A549 (cell line): ENCODE results near the gene DDX47. TPM values are rescaled to one million over a fixed set of nuclear protein-coding genes. Genes with fewer than 3 reads are reported as not detected.

Source experiments
- ATAC-seq, 2 experiments: fragments of 200-7000 bp in 1 of 2; fragments of >200 bp in 1 of 2; cut with Nextera tagmentation in 1 of 2; cut with Tn5 transposase in 1 of 2; 3 replicates each; pipeline versions ENCODE4 v1.8.0 to v1.9.1; 2018 to 2020; ENCODE audit warnings: mild to moderate bottlenecking in 1 of 2, moderate library complexity in 1 of 2
- CTCF ChIA-PET: fragments of 300-600 bp; sonication (Branson Sonifier 250); formaldehyde crosslinking; extraction: SDS; loops from one replicate; lab custom pipeline; 2021; ENCODE audit warnings: antibody characterized with exemption, inconsistent platforms; lab: Yijun Ruan, JAX
- POLR2A ChIA-PET: fragments of 350-600 bp; formaldehyde crosslinking; extraction: SDS; loops from one replicate; lab custom pipeline; 2021; ENCODE audit warnings: antibody characterized with exemption, inconsistent platforms; lab: Yijun Ruan, JAX
- DNase-seq, 2 experiments: peaks; one replicate each; pipeline versions ENCODE4 v3.0.0 to v3.0.0-alpha.2; 2011 to 2016; ENCODE audit warnings: low read depth in 1 of 2, low spot score in 1 of 2
- FAIRE-seq: peaks from 2 replicates; lab custom pipeline; 2011; peaks lifted over from hg19 to GRCh38; lab: Jason Lieb, UNC
- H3K27ac ChIP-seq, 2 experiments: fragments of >200 bp; sonication (Bioruptor Twin); formaldehyde crosslinking; 3 replicates each; pipeline ENCODE4 v1.5.1; 2016 to 2017
- H3K4me1 ChIP-seq: fragments of >200 bp; sonication (Bioruptor Twin); formaldehyde crosslinking; 3 replicates; pipeline ENCODE4 v1.6.1; 2016
- H3K4me2 ChIP-seq: fragments of >200 bp; sonication (Bioruptor Twin); formaldehyde crosslinking; 3 replicates; pipeline ENCODE4 v1.6.1; 2016
- H3K4me3 ChIP-seq: fragments of >200 bp; sonication (Bioruptor Twin); formaldehyde crosslinking; 3 replicates; pipeline ENCODE4 v1.5.1; 2016
- H3K9me3 ChIP-seq: fragments of >200 bp; sonication (Bioruptor Twin); formaldehyde crosslinking; 3 replicates; pipeline ENCODE4 v1.6.1; 2016
- CBX2 ChIP-seq: fragments of 200-600 bp; sonication (generic); IDR thresholded peaks from 2 replicates; pipeline ENCODE4 v1.6.1; 2016; ENCODE audit warnings: low read depth, mild to moderate bottlenecking, borderline replicate concordance
- CEBPB ChIP-seq, 2 experiments: fragments of >200 bp in 1 of 2; sonication (Bioruptor Twin) in 1 of 2; formaldehyde crosslinking in 1 of 2; IDR thresholded peaks; 2 replicates each; pipeline ENCODE4 v1.6.1; 2012 to 2016
- ESRRA ChIP-seq: fragments of 150-350 bp; IDR thresholded peaks from 2 replicates; pipeline ENCODE4 v1.6.1; 2014; ENCODE audit warnings: mild to moderate bottlenecking, low read length, borderline replicate concordance
- FOSL2 ChIP-seq, 2 experiments: fragments of 450-650 bp in 1 of 2; fragments of >200 bp in 1 of 2; sonication (Bioruptor Twin) in 1 of 2; formaldehyde crosslinking; IDR thresholded peaks; 2 replicates each; pipeline versions ENCODE4 v1.5.0 to v1.6.1; 2016 to 2020; ENCODE audit warnings: mild to moderate bottlenecking in 1 of 2, moderate library complexity in 1 of 2
- GATA3 ChIP-seq: IDR thresholded peaks from 2 replicates; pipeline ENCODE4 v1.6.1; 2012; ENCODE audit warnings: borderline replicate concordance
- HOXA7 ChIP-seq: fragments of 250-450 bp; sonication (Bioruptor Pico); IDR thresholded peaks from 2 replicates; pipeline ENCODE4 v1.5.0; 2020; ENCODE audit warnings: mild to moderate bottlenecking, moderate library complexity
- HOXB13 ChIP-seq: fragments of 250-450 bp; sonication (Bioruptor Pico); IDR thresholded peaks from 2 replicates; pipeline ENCODE4 v1.5.0; 2020; ENCODE audit warnings: low read depth, mild to moderate bottlenecking, moderate library complexity
- JUN ChIP-seq, 2 experiments: fragments of >200 bp; sonication (Bioruptor Twin); formaldehyde crosslinking; IDR thresholded peaks; 2 replicates in 1 of 2; 3 replicates in 1 of 2; pipeline ENCODE4 v1.6.1; 2016 to 2017
- JUNB ChIP-seq: fragments of >200 bp; sonication (Bioruptor Twin); formaldehyde crosslinking; IDR thresholded peaks from 2 replicates; pipeline ENCODE4 v1.6.1; 2016
- KDM5A ChIP-seq: fragments of 200-600 bp; sonication (generic); IDR thresholded peaks from 2 replicates; pipeline ENCODE4 v1.6.1; 2016; ENCODE audit warnings: antibody characterized with exemption, mild to moderate bottlenecking
- MAFK ChIP-seq: fragments of 450-650 bp; IDR thresholded peaks from 2 replicates; pipeline ENCODE4 v1.6.1; 2014; ENCODE audit not compliant: partially characterized antibody
- NFE2L2 ChIP-seq: fragments of 150-350 bp; conservative IDR thresholded peaks from 2 replicates; pipeline ENCODE4 v1.6.1; 2014; ENCODE audit warnings: low read length
- NPAS2 ChIP-seq: fragments of 250-450 bp; sonication (Bioruptor Pico); IDR thresholded peaks from 2 replicates; pipeline ENCODE4 v1.8.0; 2022; ENCODE audit warnings: mild to moderate bottlenecking, moderate library complexity, borderline replicate concordance
- NR3C1 ChIP-seq: fragments of >200 bp; sonication (Bioruptor Twin); formaldehyde crosslinking; IDR thresholded peaks from 3 replicates; pipeline ENCODE4 v1.6.1; 2017
- POLR2A ChIP-seq: IDR thresholded peaks from 2 replicates; pipeline ENCODE4 v1.6.1; 2012; ENCODE audit warnings: mild to moderate bottlenecking, low read length
- POLR2AphosphoS2 ChIP-seq: conservative IDR thresholded peaks from 2 replicates; pipeline ENCODE4 v1.6.1; 2012; ENCODE audit warnings: low read length, improper control_type of control experiment, inconsistent platforms
- RAD21 ChIP-seq, 2 experiments: fragments of >200 bp in 1 of 2; sonication (Bioruptor Twin) in 1 of 2; formaldehyde crosslinking in 1 of 2; IDR thresholded peaks in 1 of 2; conservative IDR thresholded peaks in 1 of 2; 2 replicates in 1 of 2; 3 replicates in 1 of 2; pipeline ENCODE4 v1.6.1; 2012 to 2018; ENCODE audit warnings: inconsistent platforms in 1 of 2
- RCOR1 ChIP-seq: fragments of 150-350 bp; IDR thresholded peaks from 2 replicates; pipeline ENCODE4 v1.6.1; 2014; ENCODE audit warnings: antibody characterized with exemption, low read length, low read depth
- RFX5 ChIP-seq: fragments of 450-650 bp; IDR thresholded peaks from 2 replicates; pipeline ENCODE4 v1.7.1; 2014; ENCODE audit warnings: antibody characterized with exemption, mild to moderate bottlenecking, moderate library complexity
- RNF2 ChIP-seq: fragments of 200-600 bp; sonication (generic); IDR thresholded peaks from 2 replicates; pipeline ENCODE4 v1.6.1; 2016; ENCODE audit warnings: low read depth, mild to moderate bottlenecking, antibody characterized with exemption, moderate library complexity, borderline replicate concordance
- SREBF2 ChIP-seq: fragments of 450-650 bp; IDR thresholded peaks from 2 replicates; pipeline ENCODE4 v1.6.1; 2014; ENCODE audit warnings: mild to moderate bottlenecking, moderate library complexity
- ZNF302 ChIP-seq: fragments of 250-450 bp; sonication (Bioruptor Pico); IDR thresholded peaks from 2 replicates; pipeline ENCODE4 v1.9.0; 2021; ENCODE audit warnings: inconsistent platforms, mild to moderate bottlenecking, moderate library complexity
- ZSCAN20 ChIP-seq: fragments of 250-450 bp; sonication (Bioruptor Pico); IDR thresholded peaks from 2 replicates; pipeline ENCODE4 v1.8.0; 2022; ENCODE audit warnings: mild to moderate bottlenecking, moderate library complexity
- WGBS: methylation state at CpG from one replicate; pipeline ENCODE4 v1.1.6; 2017; ENCODE audit errors: missing lambda C conversion rate; 5-methylcytosine and 5-hydroxymethylcytosine counted together
- polyA plus RNA-seq, 4 experiments: library from polyadenylated mRNA; depleted of rRNA in 3 of 4; stranded (reverse); fragments of >200 nt; fragmentation: RNase III in 1 of 4; extraction: RNeasy Plus Mini Kit Qiagen cat#74134 plus additional on column Dnase treatment in 1 of 4; gene quantifications; 2 replicates in 3 of 4; 3 replicates in 1 of 4; pipeline ENCODE4 v1.2.3, GENCODE V29; 2011 to 2017
- TF ChIP-seq, protein P1 (sequence below): IDR thresholded peaks from 2 replicates; pipeline ENCODE4 v1.6.1; 2012
- TF ChIP-seq, protein P2 (sequence below): IDR thresholded peaks from 2 replicates; pipeline ENCODE4 v1.6.1; 2012; ENCODE audit warnings: low read depth, borderline replicate concordance
- TF ChIP-seq, protein P3 (sequence below): fragments of >200 bp; sonication (Bioruptor Twin); formaldehyde crosslinking; IDR thresholded peaks from 3 replicates; pipeline ENCODE4 v1.5.1; 2016
- TF ChIP-seq, protein P4 (sequence below): fragments of >200 bp; sonication (Bioruptor Twin); formaldehyde crosslinking; IDR thresholded peaks from 3 replicates; pipeline ENCODE4 v1.6.1; 2016
- TF ChIP-seq, protein P5 (sequence below): fragments of 250-450 bp; sonication (Bioruptor Pico); IDR thresholded peaks from 2 replicates; pipeline ENCODE4 v1.5.0; 2020; ENCODE audit warnings: low read depth, mild to moderate bottlenecking, moderate library complexity
- TF ChIP-seq, protein P6 (sequence below): IDR thresholded peaks from 2 replicates; pipeline ENCODE4 v1.6.1; 2012
- TF ChIP-seq, protein P7 (sequence below): fragments of >200 bp; sonication (Bioruptor Twin); formaldehyde crosslinking; IDR thresholded peaks from 2 replicates; pipeline ENCODE4 v1.6.1; 2016
- TF ChIP-seq, protein P8 (sequence below): fragments of 250-450 bp; sonication (Bioruptor Pico); IDR thresholded peaks from 2 replicates; pipeline ENCODE4 v1.5.0; 2021; ENCODE audit warnings: mild to moderate bottlenecking, moderate library complexity, borderline replicate concordance
- TF ChIP-seq, protein P9 (sequence below): fragments of 150-350 bp; IDR thresholded peaks from 2 replicates; pipeline ENCODE4 v1.6.1; 2014; ENCODE audit warnings: low read depth, mild to moderate bottlenecking, low read length

Gene DDX47
- polyA plus RNA-seq, 2 of the 4 experiments (the other 2 are of a cell fraction), result 81.6 to 144 TPM

DNA sequence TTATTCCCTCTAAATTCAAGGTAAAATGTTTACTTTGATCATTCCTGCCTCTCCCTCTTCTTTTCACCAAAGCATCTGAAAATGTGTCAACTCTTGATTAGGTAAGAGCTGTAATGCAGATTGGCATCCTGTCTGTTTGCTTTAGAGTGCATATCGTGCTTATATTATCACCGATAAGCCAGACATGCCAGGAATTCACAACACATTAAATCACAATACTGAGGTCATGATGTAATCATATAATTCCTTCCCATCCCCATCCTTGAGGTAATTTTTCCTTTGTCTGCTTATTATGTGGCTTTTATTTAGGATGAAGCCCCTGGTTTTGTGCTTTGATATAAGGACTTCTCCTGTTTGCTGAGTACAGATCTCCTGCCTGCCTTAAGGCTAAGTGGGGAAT is 10.2 kb downstream of the DDX47 start:
- ChIA-PET CTCF (interaction anchor here (0.9 to 9.0 kb wide), 6 partner anchors 9 to 161 kb away, joined by 3 to 78 read pairs (median 4); partner anchors contain the start of gene GPRC5A), POLR2A (interaction anchor here (0.5 to 1.5 kb wide), 2 partner anchors 60 to 68 kb away, joined by 3 to 4 read pairs; partner anchors contain the start of gene GPRC5A)
- WGBS, result 1% methylated on average over 2 of the region's 2 CpGs
- Histone ChIP-seq H3K9me3 (no peaks in the 10 kb centered on the region), H3K4me3 (no peak overlapping the region), H3K27ac (peak overlapping the region; percentile 63 to 68), H3K4me2 (peak overlapping the region; percentile 56), H3K4me1 (peaks cover 64% of the 10 kb centered on the region)
- no peak for FAIRE-seq
- peak in 1 of 2 experiments; percentile 51; a peak in 3 of 6 replicates for ATAC-seq
- DNase-seq, result peak in 1 of 2 experiments; percentile 70
- TF ChIP-seq FOSL2 (IDR thresholded peaks at IDR 0.05) (no peak), FOSL2 (CRISPR knock-in tag; IDR thresholded peaks at IDR 0.05) (peak; percentile 62; the same call in 1 of the 2 replicates), ZNF302 (CRISPR knock-in tag) (no peak), SREBF2 (no peak), POLR2AphosphoS2 (no peak), RCOR1 (no peak), MAFK (no peak), RAD21 (conservative IDR thresholded peaks at IDR 0.05 in 1 of 2, IDR thresholded peaks at IDR 0.05 in 1 of 2) (0 out of 5 replicates have a peak, but pooled peaks of 1 of the 2 experiments have one; percentile 3), NPAS2 (CRISPR knock-in tag) (no peak), HOXA7 (CRISPR knock-in tag) (no peak), GATA3 (peak; percentile 96), KDM5A (no peak), CBX2 (no peak), NR3C1 (no peak), JUN (IDR thresholded peaks at IDR 0.05) (peak in 1 of 2 experiments; percentile 60; a peak in 2 of 5 replicates), NFE2L2 (no peak), HOXB13 (CRISPR knock-in tag) (no peak), RFX5 (no peak), POLR2A (no peak), RNF2 (no peak), CEBPB (IDR thresholded peaks at IDR 0.05) (peak; percentile 45 to 88; a peak in 3 of 4 replicates), ZSCAN20 (CRISPR knock-in tag) (no peak), JUNB (peak; percentile 68; the same call in 1 of the 2 replicates), ESRRA (no peak)
- TF ChIP-seq, protein P1, sequence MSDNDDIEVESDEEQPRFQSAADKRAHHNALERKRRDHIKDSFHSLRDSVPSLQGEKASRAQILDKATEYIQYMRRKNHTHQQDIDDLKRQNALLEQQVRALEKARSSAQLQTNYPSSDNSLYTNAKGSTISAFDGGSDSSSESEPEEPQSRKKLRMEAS, result peak; percentile 54
- TF ChIP-seq, protein P2, sequence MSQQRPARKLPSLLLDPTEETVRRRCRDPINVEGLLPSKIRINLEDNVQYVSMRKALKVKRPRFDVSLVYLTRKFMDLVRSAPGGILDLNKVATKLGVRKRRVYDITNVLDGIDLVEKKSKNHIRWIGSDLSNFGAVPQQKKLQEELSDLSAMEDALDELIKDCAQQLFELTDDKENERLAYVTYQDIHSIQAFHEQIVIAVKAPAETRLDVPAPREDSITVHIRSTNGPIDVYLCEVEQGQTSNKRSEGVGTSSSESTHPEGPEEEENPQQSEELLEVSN, result no peak
- TF ChIP-seq, protein P3, sequence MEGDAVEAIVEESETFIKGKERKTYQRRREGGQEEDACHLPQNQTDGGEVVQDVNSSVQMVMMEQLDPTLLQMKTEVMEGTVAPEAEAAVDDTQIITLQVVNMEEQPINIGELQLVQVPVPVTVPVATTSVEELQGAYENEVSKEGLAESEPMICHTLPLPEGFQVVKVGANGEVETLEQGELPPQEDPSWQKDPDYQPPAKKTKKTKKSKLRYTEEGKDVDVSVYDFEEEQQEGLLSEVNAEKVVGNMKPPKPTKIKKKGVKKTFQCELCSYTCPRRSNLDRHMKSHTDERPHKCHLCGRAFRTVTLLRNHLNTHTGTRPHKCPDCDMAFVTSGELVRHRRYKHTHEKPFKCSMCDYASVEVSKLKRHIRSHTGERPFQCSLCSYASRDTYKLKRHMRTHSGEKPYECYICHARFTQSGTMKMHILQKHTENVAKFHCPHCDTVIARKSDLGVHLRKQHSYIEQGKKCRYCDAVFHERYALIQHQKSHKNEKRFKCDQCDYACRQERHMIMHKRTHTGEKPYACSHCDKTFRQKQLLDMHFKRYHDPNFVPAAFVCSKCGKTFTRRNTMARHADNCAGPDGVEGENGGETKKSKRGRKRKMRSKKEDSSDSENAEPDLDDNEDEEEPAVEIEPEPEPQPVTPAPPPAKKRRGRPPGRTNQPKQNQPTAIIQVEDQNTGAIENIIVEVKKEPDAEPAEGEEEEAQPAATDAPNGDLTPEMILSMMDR, result no peak
- TF ChIP-seq, protein P4, sequence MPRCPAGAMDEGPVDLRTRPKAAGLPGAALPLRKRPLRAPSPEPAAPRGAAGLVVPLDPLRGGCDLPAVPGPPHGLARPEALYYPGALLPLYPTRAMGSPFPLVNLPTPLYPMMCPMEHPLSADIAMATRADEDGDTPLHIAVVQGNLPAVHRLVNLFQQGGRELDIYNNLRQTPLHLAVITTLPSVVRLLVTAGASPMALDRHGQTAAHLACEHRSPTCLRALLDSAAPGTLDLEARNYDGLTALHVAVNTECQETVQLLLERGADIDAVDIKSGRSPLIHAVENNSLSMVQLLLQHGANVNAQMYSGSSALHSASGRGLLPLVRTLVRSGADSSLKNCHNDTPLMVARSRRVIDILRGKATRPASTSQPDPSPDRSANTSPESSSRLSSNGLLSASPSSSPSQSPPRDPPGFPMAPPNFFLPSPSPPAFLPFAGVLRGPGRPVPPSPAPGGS, result 0 out of 3 replicates have a peak, but pooled peaks have one; percentile 35
- TF ChIP-seq, protein P5, sequence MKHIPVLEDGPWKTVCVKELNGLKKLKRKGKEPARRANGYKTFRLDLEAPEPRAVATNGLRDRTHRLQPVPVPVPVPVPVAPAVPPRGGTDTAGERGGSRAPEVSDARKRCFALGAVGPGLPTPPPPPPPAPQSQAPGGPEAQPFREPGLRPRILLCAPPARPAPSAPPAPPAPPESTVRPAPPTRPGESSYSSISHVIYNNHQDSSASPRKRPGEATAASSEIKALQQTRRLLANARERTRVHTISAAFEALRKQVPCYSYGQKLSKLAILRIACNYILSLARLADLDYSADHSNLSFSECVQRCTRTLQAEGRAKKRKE, result no peak
- TF ChIP-seq, protein P6, sequence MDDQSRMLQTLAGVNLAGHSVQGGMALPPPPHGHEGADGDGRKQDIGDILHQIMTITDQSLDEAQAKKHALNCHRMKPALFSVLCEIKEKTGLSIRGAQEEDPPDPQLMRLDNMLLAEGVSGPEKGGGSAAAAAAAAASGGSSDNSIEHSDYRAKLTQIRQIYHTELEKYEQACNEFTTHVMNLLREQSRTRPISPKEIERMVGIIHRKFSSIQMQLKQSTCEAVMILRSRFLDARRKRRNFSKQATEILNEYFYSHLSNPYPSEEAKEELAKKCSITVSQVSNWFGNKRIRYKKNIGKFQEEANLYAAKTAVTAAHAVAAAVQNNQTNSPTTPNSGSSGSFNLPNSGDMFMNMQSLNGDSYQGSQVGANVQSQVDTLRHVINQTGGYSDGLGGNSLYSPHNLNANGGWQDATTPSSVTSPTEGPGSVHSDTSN, result 0 out of 2 replicates have a peak, but pooled peaks have one; percentile 20
- TF ChIP-seq, protein P7, sequence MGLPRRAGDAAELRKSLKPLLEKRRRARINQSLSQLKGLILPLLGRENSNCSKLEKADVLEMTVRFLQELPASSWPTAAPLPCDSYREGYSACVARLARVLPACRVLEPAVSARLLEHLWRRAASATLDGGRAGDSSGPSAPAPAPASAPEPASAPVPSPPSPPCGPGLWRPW, result no peak
- TF ChIP-seq, protein P8, sequence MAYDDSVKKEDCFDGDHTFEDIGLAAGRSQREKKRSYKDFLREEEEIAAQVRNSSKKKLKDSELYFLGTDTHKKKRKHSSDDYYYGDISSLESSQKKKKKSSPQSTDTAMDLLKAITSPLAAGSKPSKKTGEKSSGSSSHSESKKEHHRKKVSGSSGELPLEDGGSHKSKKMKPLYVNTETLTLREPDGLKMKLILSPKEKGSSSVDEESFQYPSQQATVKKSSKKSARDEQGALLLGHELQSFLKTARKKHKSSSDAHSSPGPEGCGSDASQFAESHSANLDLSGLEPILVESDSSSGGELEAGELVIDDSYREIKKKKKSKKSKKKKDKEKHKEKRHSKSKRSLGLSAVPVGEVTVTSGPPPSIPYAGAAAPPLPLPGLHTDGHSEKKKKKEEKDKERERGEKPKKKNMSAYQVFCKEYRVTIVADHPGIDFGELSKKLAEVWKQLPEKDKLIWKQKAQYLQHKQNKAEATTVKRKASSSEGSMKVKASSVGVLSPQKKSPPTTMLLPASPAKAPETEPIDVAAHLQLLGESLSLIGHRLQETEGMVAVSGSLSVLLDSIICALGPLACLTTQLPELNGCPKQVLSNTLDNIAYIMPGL (CRISPR knock-in tag), result no peak
- TF ChIP-seq, protein P9, sequence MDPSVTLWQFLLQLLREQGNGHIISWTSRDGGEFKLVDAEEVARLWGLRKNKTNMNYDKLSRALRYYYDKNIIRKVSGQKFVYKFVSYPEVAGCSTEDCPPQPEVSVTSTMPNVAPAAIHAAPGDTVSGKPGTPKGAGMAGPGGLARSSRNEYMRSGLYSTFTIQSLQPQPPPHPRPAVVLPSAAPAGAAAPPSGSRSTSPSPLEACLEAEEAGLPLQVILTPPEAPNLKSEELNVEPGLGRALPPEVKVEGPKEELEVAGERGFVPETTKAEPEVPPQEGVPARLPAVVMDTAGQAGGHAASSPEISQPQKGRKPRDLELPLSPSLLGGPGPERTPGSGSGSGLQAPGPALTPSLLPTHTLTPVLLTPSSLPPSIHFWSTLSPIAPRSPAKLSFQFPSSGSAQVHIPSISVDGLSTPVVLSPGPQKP, result no peak
